ENCODE data around the gene PARD3. TPM values are rescaled to one million over a fixed set of nuclear protein-coding genes. Genes with fewer than 3 reads are reported as not detected.
A peak's percentile ranks its signal among the peaks of the same experiment; 100 is the strongest.

The PARD3 gene
- total RNA-seq, 4 donors from 2014 or later: 39.2 to 124 (median 48.0) TPM

- TF ChIP-seq CTCF (IDR thresholded peaks at IDR 0.05) (no peak), POLR2A (IDR thresholded peaks at IDR 0.05) (no peak)
- H3K9me3 ChIP-seq: no peaks in the 10 kb centered on the region
- H3K4me3 ChIP-seq: no peak overlapping the region
- peaks cover 0 to 14% (median 2%) of the 10 kb centered on the region in 4 donors for H3K4me1 ChIP-seq
- no peak for DNase-seq
- no peak overlapping the region for H3K27ac ChIP-seq
- H3K36me3 ChIP-seq: no peaks in the 10 kb centered on the region
- no peaks in the 10 kb centered on the region for H3K27me3 ChIP-seq
Measured at GRCh38 chr10:34641913-34642558, 173.1 kb downstream of the PARD3 start.

- H3K4me3 ChIP-seq: no peak overlapping the region
- H3K4me1 ChIP-seq: peaks cover 0 to 14% (median 2%) of the 10 kb centered on the region in 4 donors
- no peaks in the 10 kb centered on the region for H3K9me3 ChIP-seq
- H3K27me3 ChIP-seq: no peaks in the 10 kb centered on the region
- H3K27ac ChIP-seq: no peak overlapping the region
- no peak for DNase-seq
- no peaks in the 10 kb centered on the region for H3K36me3 ChIP-seq
- no peak for TF ChIP-seq POLR2A (IDR thresholded peaks at IDR 0.05)
- TF ChIP-seq CTCF (IDR thresholded peaks at IDR 0.05): no peak
Measured at GRCh38 chr10:34641147-34641912, 173.8 kb downstream of the PARD3 start.

GRCh38 chr10:34638406-34639054 is 176.6 kb downstream of the PARD3 start:
- Histone ChIP-seq H3K27me3 (no peaks in the 10 kb centered on the region), H3K4me1 (peaks cover 0 to 14% (median 2%) of the 10 kb centered on the region in 4 donors), H3K9me3 (no peaks in the 10 kb centered on the region), H3K27ac (no peak overlapping the region), H3K4me3 (no peak overlapping the region), H3K36me3 (no peaks in the 10 kb centered on the region)
- TF ChIP-seq CTCF (IDR thresholded peaks at IDR 0.05) (peak; percentile 40 to 90 (median 81)), POLR2A (IDR thresholded peaks at IDR 0.05) (peak in 1 of 2 donors; percentile 12)
- DNase-seq: peak; percentile 47 to 89 (median 74)

- DNase-seq: peak; percentile 37 to 82 (median 71)
- Histone ChIP-seq H3K4me1 (peaks cover 0 to 14% (median 2%) of the 10 kb centered on the region in 4 donors), H3K36me3 (no peaks in the 10 kb centered on the region), H3K9me3 (no peaks in the 10 kb centered on the region), H3K27me3 (no peaks in the 10 kb centered on the region), H3K27ac (no peak overlapping the region), H3K4me3 (no peak overlapping the region)
- TF ChIP-seq POLR2A (IDR thresholded peaks at IDR 0.05) (no peak), CTCF (IDR thresholded peaks at IDR 0.05) (peak; percentile 22 to 80 (median 76))
Measured at GRCh38 chr10:34637418-34637911, 177.6 kb downstream of the PARD3 start.

GRCh38 chr10:34635111-34635510 is 180.0 kb downstream of the PARD3 start:
- no peaks in the 10 kb centered on the region for H3K27me3 ChIP-seq
- no peaks in the 10 kb centered on the region for H3K9me3 ChIP-seq
- no peak for DNase-seq
- no peak overlapping the region for H3K27ac ChIP-seq
- peaks cover 0 to 14% (median 2%) of the 10 kb centered on the region in 4 donors for H3K4me1 ChIP-seq
- no peaks in the 10 kb centered on the region for H3K36me3 ChIP-seq
- no peak for TF ChIP-seq POLR2A (IDR thresholded peaks at IDR 0.05)
- TF ChIP-seq CTCF (IDR thresholded peaks at IDR 0.05): no peak
- no peak overlapping the region for H3K4me3 ChIP-seq

Measured in Peyer's patch (tissue), 4 donors.